DOHH2 (cell line): Measurements from ENCODE around the gene TBC1D4.

Experiments used
- EZH2phosphoT487 ChIP-seq: fragments of 200-600 bp; sonication (generic); IDR thresholded peaks from 2 replicates; pipeline ENCODE4 v1.6.1; 2017; ENCODE audit warnings: borderline replicate concordance, mild to moderate bottlenecking, antibody characterized with exemption, low read length, moderate library complexity, mixed read lengths
- TF ChIP-seq, protein P1 (sequence below): fragments of 200-600 bp; sonication (generic); IDR thresholded peaks from one replicate; pipeline ENCODE4 v1.5.1; 2014; ENCODE audit warnings: antibody characterized with exemption, mild to moderate bottlenecking, low read depth, low read length; ENCODE audit not compliant: poor library complexity, severe bottlenecking

DNA sequence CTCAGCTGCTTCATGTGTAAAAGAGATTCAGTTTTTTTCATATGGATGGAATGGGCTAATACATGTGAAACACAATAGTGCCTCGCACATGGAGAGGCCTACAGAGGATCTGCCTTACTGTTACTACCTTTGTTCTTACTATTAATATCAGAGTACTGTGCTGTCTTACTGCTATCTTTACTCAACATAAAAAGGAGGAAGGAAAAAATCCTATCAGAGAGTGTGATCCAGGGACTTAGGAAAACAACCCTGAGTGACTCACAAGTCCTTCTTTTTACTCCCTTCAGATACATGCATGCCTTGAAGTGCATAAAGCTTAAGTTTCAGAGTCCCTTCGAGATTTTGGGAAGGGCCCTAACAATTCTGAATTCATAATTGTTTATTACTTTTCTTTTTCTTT is 136.8 kb downstream of the TBC1D4 start:
- TF ChIP-seq, protein P1, sequence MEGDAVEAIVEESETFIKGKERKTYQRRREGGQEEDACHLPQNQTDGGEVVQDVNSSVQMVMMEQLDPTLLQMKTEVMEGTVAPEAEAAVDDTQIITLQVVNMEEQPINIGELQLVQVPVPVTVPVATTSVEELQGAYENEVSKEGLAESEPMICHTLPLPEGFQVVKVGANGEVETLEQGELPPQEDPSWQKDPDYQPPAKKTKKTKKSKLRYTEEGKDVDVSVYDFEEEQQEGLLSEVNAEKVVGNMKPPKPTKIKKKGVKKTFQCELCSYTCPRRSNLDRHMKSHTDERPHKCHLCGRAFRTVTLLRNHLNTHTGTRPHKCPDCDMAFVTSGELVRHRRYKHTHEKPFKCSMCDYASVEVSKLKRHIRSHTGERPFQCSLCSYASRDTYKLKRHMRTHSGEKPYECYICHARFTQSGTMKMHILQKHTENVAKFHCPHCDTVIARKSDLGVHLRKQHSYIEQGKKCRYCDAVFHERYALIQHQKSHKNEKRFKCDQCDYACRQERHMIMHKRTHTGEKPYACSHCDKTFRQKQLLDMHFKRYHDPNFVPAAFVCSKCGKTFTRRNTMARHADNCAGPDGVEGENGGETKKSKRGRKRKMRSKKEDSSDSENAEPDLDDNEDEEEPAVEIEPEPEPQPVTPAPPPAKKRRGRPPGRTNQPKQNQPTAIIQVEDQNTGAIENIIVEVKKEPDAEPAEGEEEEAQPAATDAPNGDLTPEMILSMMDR: no peak
- no peak for TF ChIP-seq EZH2phosphoT487
